C4-2B (cell line): ENCODE data around the gene MEIS2.

Source experiments
- ZFX ChIP-seq: fragments of 450-650 bp; IDR thresholded peaks from 2 replicates; pipeline ENCODE4 v1.6.1; 2017
- TF ChIP-seq, protein P1 (sequence below): fragments of 450-650 bp; conservative IDR thresholded peaks from 2 replicates; pipeline ENCODE4 v1.5.1; 2017; ENCODE audit warnings: mild to moderate bottlenecking

DNA sequence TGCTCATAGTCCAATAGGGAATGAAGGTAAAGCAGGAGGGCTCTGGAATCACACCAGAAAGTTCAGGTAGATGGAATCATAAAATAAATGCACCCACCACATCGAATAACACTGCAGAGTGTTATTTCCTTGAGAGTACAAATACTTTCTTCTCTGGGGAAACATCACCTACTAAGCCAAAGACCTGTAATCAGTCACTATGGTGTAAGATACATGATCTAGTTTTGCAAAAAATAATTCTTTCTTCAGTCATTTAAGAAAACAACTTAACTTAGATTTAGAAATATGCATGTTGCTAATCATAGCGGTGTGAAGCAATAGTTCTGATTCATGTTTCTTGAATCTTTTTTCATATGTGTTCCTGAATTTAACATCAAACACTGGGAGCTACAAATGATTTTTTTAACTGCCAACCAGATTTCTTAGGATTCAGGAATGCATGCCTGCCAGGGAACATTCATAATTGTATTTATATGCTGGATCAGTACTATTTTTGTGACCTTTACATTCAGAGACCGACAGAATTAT is 40.2 kb upstream of the MEIS2 start:
- TF ChIP-seq, protein P1, sequence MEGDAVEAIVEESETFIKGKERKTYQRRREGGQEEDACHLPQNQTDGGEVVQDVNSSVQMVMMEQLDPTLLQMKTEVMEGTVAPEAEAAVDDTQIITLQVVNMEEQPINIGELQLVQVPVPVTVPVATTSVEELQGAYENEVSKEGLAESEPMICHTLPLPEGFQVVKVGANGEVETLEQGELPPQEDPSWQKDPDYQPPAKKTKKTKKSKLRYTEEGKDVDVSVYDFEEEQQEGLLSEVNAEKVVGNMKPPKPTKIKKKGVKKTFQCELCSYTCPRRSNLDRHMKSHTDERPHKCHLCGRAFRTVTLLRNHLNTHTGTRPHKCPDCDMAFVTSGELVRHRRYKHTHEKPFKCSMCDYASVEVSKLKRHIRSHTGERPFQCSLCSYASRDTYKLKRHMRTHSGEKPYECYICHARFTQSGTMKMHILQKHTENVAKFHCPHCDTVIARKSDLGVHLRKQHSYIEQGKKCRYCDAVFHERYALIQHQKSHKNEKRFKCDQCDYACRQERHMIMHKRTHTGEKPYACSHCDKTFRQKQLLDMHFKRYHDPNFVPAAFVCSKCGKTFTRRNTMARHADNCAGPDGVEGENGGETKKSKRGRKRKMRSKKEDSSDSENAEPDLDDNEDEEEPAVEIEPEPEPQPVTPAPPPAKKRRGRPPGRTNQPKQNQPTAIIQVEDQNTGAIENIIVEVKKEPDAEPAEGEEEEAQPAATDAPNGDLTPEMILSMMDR: no peak
- no peak for TF ChIP-seq ZFX
